ENCODE data around the gene USF3.

USF3 gene

GRCh38 chr3:113695786-113696645, at the start of gene USF3:
Gene USF3 (minus strand): TSS chr3:113696642. CDS start chr3:113674878, 21,764 bp downstream.
- DNase-seq (ENCODE audit: low read depth), result peak; percentile 70

GRCh38 chr3:113745756-113746547, 49.5 kb upstream of the USF3 start, which contains the start of gene NAA50:
Gene NAA50 (minus strand): TSS chr3:113746249. CDS start chr3:113745949, 300 bp downstream.
- peak; percentile 95 for DNase-seq (ENCODE audit: low read depth)

- DNase-seq (ENCODE audit: low read depth), result peak; percentile 90
Observed at GRCh38 chr3:113744941-113745755, 48.7 kb upstream of the USF3 start.

- no peak for DNase-seq (ENCODE audit: low read depth)
Observed at GRCh38 chr3:113743006-113743630, 46.7 kb upstream of the USF3 start.

- no peak for DNase-seq (ENCODE audit: low read depth)
Observed at GRCh38 chr3:113741620-113742019, 45.2 kb upstream of the USF3 start.

GRCh38 chr3:113741086-113741485, 44.6 kb upstream of the USF3 start:
- DNase-seq (ENCODE audit: low read depth), result peak; percentile 32

- peak; percentile 74 for DNase-seq (ENCODE audit: low read depth)
Observed at GRCh38 chr3:113736548-113737089, 40.2 kb upstream of the USF3 start.

GRCh38 chr3:113731694-113732093, 35.3 kb upstream of the USF3 start:
- DNase-seq (ENCODE audit: low read depth), result no peak

GRCh38 chr3:113730550-113730949, 34.1 kb upstream of the USF3 start:
- DNase-seq (ENCODE audit: low read depth), result no peak

GRCh38 chr3:113728661-113729060, 32.2 kb upstream of the USF3 start:
- DNase-seq (ENCODE audit: low read depth), result no peak

- DNase-seq (ENCODE audit: low read depth), result no peak
Observed at GRCh38 chr3:113721636-113722035, 25.2 kb upstream of the USF3 start.

GRCh38 chr3:113719758-113720157, 23.3 kb upstream of the USF3 start:
- no peak for DNase-seq (ENCODE audit: low read depth)

GRCh38 chr3:113719294-113719693, 22.9 kb upstream of the USF3 start:
- DNase-seq (ENCODE audit: low read depth), result no peak

GRCh38 chr3:113717818-113718217, 21.4 kb upstream of the USF3 start:
- DNase-seq (ENCODE audit: low read depth), result no peak

- no peak for DNase-seq (ENCODE audit: low read depth)
Observed at GRCh38 chr3:113717308-113717707, 20.9 kb upstream of the USF3 start.

GRCh38 chr3:113714702-113715101, 18.3 kb upstream of the USF3 start:
- DNase-seq (ENCODE audit: low read depth), result no peak

- no peak for DNase-seq (ENCODE audit: low read depth)
Observed at GRCh38 chr3:113712129-113712528, 15.7 kb upstream of the USF3 start.

- no peak for DNase-seq (ENCODE audit: low read depth)
Observed at GRCh38 chr3:113707835-113708234, 11.4 kb upstream of the USF3 start.

GRCh38 chr3:113698956-113699355, 2.5 kb upstream of the USF3 start:
- peak; percentile 7 for DNase-seq (ENCODE audit: low read depth)

- no peak for DNase-seq (ENCODE audit: low read depth)
Observed at GRCh38 chr3:113698213-113698742, 1.8 kb upstream of the USF3 start.

- peak; percentile 9 for DNase-seq (ENCODE audit: low read depth)
Observed at GRCh38 chr3:113697500-113698090, 1.2 kb upstream of the USF3 start.
